ENCODE results near the gene PIK3R1. TPM values are rescaled to one million over a fixed set of nuclear protein-coding genes. Genes with fewer than 3 reads are reported as not detected.
A peak's percentile ranks its signal among the peaks of the same experiment; 100 is the strongest.

The PIK3R1 gene
- total RNA-seq, 1 donor from 2014 or later, result 80.4 TPM

DNA sequence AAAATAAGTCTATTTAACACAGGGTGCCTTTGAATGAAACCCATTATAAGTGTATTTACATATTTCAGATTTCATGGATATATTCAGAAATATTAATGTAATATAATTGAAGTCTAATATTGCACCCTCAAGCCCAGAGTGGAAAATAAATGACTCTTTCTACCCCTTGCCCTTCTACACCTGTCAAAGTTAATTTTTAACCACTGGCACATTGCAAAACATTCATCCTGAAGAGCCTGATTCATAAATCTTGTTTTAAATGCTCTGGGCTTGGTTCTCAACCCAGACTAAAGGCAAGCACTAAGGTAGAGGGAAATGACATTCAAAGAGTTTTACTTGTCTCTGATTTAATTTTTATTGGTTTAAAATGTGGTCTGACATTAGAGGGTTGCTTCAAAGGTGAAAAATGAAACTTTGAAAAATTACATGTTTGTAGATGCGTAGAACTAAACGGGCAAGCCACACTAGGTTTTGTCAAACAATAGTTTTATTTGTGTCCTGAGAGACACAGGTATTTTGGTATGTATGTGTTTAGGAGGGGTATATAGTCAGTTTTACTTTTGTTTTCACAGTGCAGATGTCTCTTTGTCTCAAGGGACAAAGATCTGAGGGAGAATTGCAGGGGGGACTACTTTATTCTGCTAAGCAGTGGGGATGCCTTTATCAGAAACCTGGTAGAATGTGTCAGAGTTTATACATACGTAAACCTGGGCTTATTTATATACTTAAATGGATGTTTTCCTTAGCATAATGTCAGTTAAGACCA lies 69.7 kb downstream of the PIK3R1 start:
- TF ChIP-seq, protein P1, sequence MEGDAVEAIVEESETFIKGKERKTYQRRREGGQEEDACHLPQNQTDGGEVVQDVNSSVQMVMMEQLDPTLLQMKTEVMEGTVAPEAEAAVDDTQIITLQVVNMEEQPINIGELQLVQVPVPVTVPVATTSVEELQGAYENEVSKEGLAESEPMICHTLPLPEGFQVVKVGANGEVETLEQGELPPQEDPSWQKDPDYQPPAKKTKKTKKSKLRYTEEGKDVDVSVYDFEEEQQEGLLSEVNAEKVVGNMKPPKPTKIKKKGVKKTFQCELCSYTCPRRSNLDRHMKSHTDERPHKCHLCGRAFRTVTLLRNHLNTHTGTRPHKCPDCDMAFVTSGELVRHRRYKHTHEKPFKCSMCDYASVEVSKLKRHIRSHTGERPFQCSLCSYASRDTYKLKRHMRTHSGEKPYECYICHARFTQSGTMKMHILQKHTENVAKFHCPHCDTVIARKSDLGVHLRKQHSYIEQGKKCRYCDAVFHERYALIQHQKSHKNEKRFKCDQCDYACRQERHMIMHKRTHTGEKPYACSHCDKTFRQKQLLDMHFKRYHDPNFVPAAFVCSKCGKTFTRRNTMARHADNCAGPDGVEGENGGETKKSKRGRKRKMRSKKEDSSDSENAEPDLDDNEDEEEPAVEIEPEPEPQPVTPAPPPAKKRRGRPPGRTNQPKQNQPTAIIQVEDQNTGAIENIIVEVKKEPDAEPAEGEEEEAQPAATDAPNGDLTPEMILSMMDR (IDR thresholded peaks at IDR 0.05; ENCODE audit: unreplicated experiment), result no peak
- Mint-ChIP-seq H3K4me3 (no peak overlapping the region), H3K27me3 (ENCODE audit: low read depth) (no peaks in the 10 kb centered on the region), H3K9me3 (no peaks in the 10 kb centered on the region), H3K36me3 (peaks cover 16% of the 10 kb centered on the region), H3K4me1 (peaks cover 52% of the 10 kb centered on the region), H3K27ac (peak overlapping the region; percentile 61)
- DNase-seq (ENCODE audit: low spot score in 2 of 2, unreplicated experiment in 2 of 2), result no peak

DNA sequence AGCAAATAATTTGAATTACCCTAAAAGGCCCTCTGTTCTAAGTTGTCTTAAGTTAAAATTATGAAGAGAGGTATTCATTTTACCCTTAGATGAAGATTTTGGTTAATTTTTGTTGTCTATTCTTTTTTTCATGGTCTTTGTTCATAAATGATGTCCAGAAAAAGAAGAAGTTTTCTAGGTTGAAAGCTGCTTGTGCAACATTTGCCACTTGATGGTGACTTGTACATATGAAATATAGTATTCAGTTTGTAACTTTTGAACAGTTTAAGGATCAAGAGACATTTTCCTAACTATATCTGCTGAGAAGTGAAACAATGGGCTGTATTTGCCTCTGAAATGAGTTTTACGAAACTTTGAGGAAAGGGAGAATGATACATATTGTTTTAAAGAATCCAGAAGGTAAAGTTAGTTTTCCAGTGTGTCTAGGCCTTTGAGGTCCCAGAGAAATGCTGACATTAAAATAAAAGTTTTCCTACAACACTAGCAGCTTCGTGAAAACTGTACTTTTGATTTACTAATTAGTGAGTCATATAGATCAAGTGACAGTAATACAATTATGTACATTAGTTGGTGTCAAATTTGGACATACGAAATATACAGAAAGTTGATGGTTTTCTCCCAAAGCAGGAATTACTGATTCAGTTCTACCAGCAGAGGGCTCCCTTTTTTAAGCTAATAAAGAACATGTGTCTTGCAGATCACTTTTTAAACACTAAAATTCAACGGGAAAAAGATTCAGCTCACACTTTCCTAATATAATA lies 70.5 kb downstream of the PIK3R1 start:
- Mint-ChIP-seq H3K4me1 (peaks cover 55% of the 10 kb centered on the region), H3K27me3 (ENCODE audit: low read depth) (no peaks in the 10 kb centered on the region), H3K9me3 (no peaks in the 10 kb centered on the region), H3K27ac (peak overlapping the region; percentile 61), H3K36me3 (peaks cover 14% of the 10 kb centered on the region), H3K4me3 (no peak overlapping the region)
- DNase-seq (ENCODE audit: low spot score in 2 of 2, unreplicated experiment in 2 of 2), result no peak
- TF ChIP-seq, protein P1 (IDR thresholded peaks at IDR 0.05; ENCODE audit: unreplicated experiment), result peak; percentile 83

DNA sequence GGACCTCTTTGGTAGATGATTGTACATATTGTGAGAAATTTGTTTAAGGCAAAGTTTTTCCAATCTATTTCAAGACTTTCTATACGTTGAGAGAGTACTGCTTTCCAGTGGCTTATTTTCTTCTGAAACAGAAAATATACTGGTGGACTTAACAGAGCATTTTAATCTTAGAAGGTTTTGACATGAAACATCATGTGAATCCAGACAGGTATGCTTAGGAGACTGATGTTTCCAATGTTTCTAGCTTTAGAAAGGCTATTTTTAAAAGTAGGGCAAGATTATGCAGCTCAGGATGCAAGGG lies 71.0 kb downstream of the PIK3R1 start:
- DNase-seq (ENCODE audit: low spot score in 2 of 2, unreplicated experiment in 2 of 2), result no peak
- Mint-ChIP-seq H3K27ac (peak overlapping the region; percentile 61), H3K9me3 (no peaks in the 10 kb centered on the region), H3K36me3 (peaks cover 13% of the 10 kb centered on the region), H3K4me1 (peaks cover 56% of the 10 kb centered on the region), H3K4me3 (no peak overlapping the region), H3K27me3 (ENCODE audit: low read depth) (no peaks in the 10 kb centered on the region)
- TF ChIP-seq, protein P1 (IDR thresholded peaks at IDR 0.05; ENCODE audit: unreplicated experiment), result no peak

DNA sequence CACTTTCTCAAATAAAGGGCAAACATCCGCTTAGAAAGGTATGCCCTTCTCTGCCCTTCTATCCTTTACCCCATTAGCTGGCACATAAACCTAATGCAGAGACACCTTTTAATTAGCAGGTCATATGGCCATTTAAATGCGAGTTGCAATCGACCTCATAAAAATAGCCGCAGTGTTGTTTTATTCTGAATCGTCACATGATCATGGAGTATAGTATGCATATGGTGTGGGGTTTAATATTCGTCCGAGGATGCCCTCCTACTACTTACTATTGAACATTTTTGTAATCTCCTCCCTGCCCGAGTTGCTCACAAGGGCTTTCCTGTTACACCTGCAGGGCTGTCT lies 72.0 kb downstream of the PIK3R1 start:
- Mint-ChIP-seq H3K27me3 (ENCODE audit: low read depth) (no peaks in the 10 kb centered on the region), H3K4me1 (peaks cover 64% of the 10 kb centered on the region), H3K9me3 (no peaks in the 10 kb centered on the region), H3K27ac (peak overlapping the region; percentile 92), H3K36me3 (peaks cover 10% of the 10 kb centered on the region), H3K4me3 (peak overlapping the region; percentile 95)
- TF ChIP-seq, protein P1 (IDR thresholded peaks at IDR 0.05; ENCODE audit: unreplicated experiment), result no peak
- DNase-seq (ENCODE audit: low spot score in 2 of 2, unreplicated experiment in 2 of 2), result no peak

DNA sequence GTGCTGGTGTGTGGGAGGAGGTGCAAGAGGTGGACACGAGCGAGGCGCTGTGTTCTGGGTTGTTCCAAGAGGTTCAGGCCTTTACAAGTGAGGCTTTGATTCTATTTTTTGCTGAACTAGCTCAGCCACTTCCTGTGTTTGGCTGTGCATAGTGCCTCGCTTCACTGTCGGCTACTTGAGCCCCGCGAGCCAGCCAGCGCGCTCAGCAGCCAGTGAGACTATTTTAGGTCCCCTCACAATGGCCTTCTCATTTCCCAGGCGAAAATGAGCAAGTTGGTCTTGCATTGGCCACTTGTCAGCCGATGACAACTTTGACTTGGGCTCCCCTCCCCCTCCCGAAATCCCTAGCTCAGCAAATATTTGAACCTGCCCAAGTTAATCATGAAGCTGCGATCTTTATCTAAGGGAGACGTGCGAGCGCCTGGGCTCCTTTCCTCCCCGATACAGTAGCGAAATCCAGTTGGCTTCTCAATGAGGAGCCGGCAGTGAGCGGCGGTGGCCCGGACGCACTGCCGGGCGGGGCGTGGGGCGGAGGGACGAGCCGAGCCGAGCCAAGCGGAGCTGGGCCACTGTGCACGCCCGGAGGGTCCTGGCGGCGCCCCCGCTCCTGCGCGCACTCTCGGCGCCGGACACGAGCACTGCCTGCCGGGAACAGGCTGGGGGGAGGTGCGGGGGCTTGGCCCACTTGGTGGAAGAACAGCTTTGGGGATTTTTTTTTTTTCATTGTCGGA lies 72.6 kb downstream of the PIK3R1 start:
- TF ChIP-seq, protein P1 (IDR thresholded peaks at IDR 0.05; ENCODE audit: unreplicated experiment), result no peak
- Mint-ChIP-seq H3K9me3 (no peaks in the 10 kb centered on the region), H3K27me3 (ENCODE audit: low read depth) (no peaks in the 10 kb centered on the region), H3K4me3 (peak overlapping the region; percentile 95), H3K4me1 (peaks cover 68% of the 10 kb centered on the region), H3K27ac (peak overlapping the region; percentile 99), H3K36me3 (peaks cover 8% of the 10 kb centered on the region)
- peak; percentile 37 to 74 for DNase-seq (ENCODE audit: low spot score in 2 of 2, unreplicated experiment in 2 of 2)

Data from mesothelial cell of epicardium (in vitro differentiated cells).